Adipose tissue (tissue), 3 donors: ENCODE measurements around the gene MCU. TPM values are rescaled to one million over a fixed set of nuclear protein-coding genes. Genes with fewer than 3 reads are reported as not detected.
"Not testable (repeated sequence)": the region's sequence is repeated elsewhere in the genome, so short reads cannot be mapped to it uniquely, and the experiment has no call there.

Experiments
- H3K27ac ChIP-seq: one replicate; pipeline ENCODE4 v1.5.1; 2013; ENCODE audit warnings: low read depth, low read length
- WGBS, 3 donors: extraction: QIAGEN DNeasy Blood & Tissue Kit; methylation state at CpG; one replicate each; pipeline ENCODE4 v1.1.7; 2013; 5-methylcytosine and 5-hydroxymethylcytosine counted together
- polyA plus RNA-seq, 3 donors: library from polyadenylated mRNA; stranded (reverse); fragments of 200-250 nt; gene quantifications; one replicate each; pipeline ENCODE4 v1.2.3, GENCODE V29; 2013
- donor health status: healthy with polysubstance abuse.
- donor health status: Bipolar disorder and iron deficiency.
- donor health status: healthy.

MCU gene
- polyA plus RNA-seq, 3 donors = 8.2 to 13.2 (median 9.1) TPM

DNA sequence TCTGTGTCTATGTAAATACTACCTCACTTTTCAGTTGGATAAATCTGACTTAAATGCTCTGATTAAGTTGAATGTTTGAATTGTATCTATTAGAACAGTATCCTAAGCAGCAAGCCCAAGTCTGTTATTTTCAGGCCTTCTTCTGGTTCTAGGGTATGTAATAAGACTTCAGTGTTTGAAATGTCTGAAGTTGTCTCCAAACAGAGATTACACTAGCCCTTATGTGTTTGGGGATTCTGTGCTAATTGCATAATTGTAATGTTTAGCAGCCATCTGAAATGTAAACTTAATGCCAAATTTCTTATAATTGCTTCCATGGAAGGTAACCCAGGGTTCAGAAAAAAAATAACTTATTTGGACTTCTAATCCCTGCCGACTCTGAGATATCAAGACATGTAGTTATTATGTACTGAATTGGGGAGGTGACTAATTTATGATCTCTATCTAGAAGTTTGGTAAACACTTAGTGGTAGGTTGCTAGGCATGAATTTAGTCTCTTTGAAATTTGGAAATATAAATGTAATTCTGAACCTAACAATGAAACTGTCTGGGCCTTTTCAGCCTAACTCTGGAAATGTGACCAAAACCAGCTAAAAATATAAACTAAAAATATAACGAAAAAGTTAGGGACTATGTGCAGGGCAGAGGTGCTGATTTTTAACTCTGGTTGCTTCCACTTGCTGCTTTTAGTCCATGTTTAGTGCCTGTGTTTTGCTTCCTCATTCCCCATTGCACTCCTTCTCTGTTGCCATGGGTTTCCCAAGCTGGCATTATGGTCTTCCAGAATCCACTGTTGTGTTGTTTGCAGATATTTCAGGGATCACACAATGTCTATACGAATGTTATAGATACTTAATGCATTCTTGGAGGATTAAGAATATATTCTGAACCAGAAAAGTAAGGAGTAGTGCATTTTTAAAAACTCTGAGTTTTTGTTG, 54.8 kb downstream of the MCU start:
- no peak overlapping the region for H3K27ac ChIP-seq
- WGBS, 3 donors = 48 to 57% (median 56%) methylated on average over 3 of the region's 3 CpGs

GRCh38 chr10:72747521-72747920, 55.6 kb downstream of the MCU start:
- WGBS, 3 donors = 95 to 96% (median 96%) methylated on average over 8 of the region's 8 CpGs
- H3K27ac ChIP-seq = no peak overlapping the region

DNA sequence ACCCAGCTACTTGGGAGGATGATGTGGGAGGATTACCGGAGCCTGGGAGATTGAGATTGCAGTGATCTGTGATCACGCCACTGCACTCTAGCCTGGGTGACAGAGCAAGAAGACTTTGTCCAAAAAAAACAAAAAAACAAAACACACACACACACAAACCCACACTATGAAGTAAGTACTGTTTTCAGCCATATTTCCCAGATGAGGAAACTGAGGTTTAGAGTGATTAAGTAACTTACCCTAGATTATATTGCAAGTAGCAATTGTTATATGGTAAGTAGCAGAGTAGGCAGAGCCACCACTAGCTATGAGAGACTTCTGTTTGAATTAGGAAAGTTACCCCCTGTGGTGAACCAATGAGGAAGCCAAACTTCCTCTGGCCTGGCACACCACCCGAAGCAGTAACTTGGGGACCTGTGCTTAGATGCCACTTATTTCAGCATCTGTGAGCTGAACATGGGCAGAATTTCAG, 61.9 kb downstream of the MCU start:
- 65 to 84% (median 65%) methylated on average over 3 of the region's 3 CpGs for WGBS, 3 donors
- no peak overlapping the region for H3K27ac ChIP-seq

- WGBS, 3 donors = 87 to 100% (median 98%) methylated on average over 2 of the region's 2 CpGs
- H3K27ac ChIP-seq = no peak overlapping the region
Observed at GRCh38 chr10:72754275-72755032, 62.5 kb downstream of the MCU start.

DNA sequence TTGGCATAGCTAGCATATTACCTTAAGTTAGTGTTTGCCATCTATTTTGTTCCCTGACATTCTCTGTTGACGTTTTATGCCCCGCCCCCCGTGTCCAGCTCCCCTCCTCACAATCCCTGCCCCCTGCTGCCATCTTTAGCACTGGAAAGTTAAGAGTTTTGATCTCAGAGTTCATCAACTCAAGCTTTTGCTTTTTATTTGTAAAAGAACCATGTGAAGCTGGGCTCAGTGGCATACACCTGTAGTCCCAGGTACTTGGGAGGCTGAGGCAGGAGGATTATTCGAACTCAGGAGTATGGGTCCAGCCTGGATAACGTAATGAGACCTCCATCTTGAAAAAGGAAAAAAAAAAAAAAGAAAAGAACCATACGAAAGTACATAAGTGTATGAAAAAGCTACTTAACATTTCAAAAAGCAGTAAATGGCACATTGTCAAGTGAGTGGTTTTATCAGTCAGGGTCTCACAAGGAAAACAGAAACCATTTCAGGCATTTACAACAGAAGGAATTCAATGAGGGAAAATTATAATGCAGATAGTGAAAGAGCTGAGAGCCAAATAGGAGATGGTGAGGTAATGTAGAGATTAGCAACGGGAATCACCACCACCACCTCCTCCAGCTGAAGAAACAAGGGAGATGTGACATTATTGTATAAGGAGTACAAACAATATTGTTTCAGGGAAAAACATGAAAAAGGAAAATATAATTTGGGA, 64.9 kb downstream of the MCU start:
- no peak overlapping the region for H3K27ac ChIP-seq
- WGBS, 3 donors = 74 to 82% (median 78%) methylated on average over 7 of the region's 7 CpGs

DNA sequence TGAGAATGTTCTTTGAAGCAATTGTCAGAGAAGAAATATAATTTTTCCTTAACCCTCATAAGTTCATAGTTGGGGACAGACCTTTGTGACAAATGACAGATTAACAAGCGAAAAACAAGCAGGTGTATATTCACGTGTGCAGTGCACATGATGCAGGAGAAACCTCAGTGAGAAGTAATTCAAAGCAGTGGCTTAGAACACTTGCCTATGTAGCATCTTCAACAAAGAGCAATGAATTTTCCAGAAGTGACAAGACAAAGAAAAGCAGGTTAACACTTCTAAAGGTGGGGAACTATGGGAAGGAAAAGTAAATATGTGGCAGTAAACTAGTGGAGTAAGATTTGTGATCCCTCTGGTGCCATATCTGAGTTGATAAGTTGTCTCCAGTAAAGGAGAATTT, 65.8 kb downstream of the MCU start:
- 78 to 99% (median 95%) methylated on average over 2 of the region's 2 CpGs for WGBS, 3 donors
- H3K27ac ChIP-seq = no peak overlapping the region

DNA sequence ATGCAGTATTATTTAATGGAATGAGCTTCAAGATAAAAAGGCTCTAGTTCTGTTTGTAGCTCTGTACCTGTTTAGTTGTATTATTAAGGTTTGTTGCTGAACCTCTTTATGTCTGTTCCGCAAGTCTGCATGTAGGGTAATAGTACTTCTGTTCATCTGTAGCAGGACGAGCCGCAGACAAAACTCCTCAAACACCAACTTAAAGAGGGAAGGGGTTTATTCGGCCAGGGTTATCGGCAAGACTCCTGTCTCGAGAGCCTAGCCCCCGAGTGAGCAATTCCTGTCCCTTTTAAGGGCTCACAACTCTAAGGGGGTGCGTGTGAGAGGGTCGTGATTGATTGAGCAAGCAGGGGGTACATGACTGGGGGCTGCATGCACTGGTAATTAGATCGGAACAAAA, 67.0 kb downstream of the MCU start:
- H3K27ac ChIP-seq = not testable (repeated sequence)
- 88 to 93% (median 90%) methylated on average over 10 of the region's 10 CpGs for WGBS, 3 donors

DNA sequence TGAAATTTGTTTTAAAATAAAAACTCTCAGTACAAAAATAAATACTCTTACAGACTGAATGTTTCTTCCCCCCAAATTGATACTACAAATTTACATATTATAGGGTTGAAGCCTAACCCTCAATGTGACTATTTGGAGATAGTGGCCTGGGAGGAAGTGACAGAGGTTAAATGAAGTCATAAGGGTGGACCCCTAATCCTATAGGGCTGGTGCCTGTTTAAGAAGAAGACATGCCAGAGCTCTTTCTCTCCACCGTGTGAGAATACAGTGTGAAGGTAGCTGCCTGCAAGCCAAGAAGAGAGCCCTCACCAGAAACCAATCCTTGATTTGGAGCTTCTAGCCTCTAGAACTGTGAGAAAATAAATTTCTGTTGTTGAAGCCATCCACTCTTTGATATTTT, 67.6 kb downstream of the MCU start:
- no peak overlapping the region for H3K27ac ChIP-seq
- 48 to 80% (median 54%) methylated on average over 1 of the region's 1 CpG for WGBS, 3 donors

DNA sequence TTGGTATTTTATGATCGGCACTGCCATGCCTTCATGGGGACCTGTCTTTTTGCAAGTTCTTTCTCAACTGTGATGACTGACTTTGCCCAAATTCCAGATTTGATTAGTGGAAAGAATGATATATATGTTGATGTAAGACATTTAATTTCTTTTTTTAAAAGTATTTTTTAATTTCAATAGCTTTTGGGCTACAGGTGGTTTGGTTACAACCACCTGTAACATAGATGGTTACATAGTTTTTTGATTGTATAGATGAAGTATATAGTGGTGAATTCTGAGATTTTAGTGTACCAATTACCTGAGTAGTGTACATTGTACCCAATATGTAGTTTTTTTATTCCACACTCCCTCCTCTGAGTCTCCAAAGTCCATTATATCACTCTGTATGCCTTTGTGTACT, 69.6 kb downstream of the MCU start:
- 95 to 100% (median 100%) methylated on average over 1 of the region's 1 CpG for WGBS, 3 donors
- no peak overlapping the region for H3K27ac ChIP-seq

GRCh38 chr10:72762042-72762441, 70.1 kb downstream of the MCU start:
- H3K27ac ChIP-seq = no peak overlapping the region

- H3K27ac ChIP-seq = no peak overlapping the region
- WGBS, 3 donors = 90 to 94% (median 92%) methylated on average over 3 of the region's 3 CpGs
Observed at GRCh38 chr10:72763201-72763600, 71.3 kb downstream of the MCU start.

DNA sequence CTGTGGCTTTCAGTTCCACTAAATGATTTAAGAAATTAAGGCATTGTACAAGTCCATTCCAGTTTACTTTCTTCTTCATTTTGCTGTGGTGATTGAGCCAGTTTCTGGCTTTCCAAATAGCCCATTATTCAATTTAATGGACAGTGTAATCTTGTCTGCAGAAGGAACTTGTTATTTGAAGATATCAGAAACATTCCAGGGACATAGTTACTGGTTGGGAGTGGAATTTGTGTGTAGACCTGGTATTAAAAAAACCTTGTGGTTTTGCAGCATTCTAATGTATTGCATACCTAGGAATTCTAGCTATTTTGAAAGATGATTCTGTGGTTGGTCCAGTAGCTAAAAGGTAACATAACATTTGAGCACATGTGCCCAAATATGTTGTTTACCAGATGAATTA, 72.2 kb downstream of the MCU start:
- no peak overlapping the region for H3K27ac ChIP-seq

GRCh38 chr10:72765051-72765745, 73.3 kb downstream of the MCU start:
- WGBS, 3 donors = 91 to 96% (median 96%) methylated on average over 3 of the region's 3 CpGs
- no peak overlapping the region for H3K27ac ChIP-seq

DNA sequence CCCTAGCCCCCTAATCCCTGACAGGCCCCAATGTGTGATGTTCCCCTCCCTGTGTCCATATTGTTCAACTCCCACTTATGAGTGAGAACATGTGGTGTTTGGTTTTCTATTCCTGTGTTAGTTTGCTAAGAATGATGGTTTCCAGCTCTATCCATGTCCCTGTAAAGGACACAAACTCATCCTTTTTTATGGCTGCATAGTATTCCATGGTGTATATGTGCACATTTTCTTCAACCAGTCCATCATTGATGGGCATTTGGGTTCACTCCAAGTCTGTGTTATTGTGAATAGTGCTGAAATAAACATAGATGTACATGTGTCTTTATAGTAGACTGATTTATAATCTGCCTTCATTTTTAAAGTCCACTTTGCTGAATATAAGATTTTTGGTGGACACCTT, 79.3 kb downstream of the MCU start:
- not testable (repeated sequence) for H3K27ac ChIP-seq

DNA sequence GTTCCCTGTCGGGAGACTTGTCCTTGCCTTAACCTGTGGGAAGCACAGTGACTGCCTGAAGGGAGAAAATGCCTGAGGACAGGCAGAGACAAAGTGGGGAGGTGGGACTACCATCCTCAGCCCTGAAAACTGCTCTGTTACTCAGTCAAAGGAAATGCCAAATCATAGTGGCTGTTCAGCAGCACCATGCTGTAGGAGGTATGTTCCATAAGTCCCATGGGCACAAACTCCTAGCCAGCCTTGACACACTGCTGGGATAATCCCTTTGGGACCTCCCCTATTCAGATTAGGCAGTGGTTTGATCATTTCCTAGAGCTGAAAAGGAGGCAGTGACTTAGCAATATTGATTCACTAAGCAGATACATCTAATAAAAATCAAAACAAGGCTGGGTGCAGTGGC, 80.1 kb downstream of the MCU start:
- no peak overlapping the region for H3K27ac ChIP-seq
- 94 to 100% (median 95%) methylated on average over 1 of the region's 1 CpG for WGBS, 3 donors

DNA sequence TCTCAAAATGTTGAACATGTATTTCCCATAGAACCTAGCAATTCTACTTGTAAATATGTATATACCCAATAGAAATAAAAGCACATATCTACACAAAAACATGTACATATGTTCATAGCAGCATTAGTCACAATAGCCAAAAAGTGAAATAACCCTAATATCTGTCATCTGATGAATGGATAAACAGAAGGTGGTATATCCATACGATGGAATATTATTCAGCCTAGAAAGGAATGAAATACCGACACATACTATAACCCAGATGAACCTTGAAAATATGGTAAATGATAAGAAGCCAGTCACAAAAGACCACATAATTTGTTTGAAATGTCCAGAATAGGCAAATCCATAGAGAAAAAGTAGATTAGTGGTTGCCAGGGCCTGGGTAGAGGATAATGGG, 87.9 kb downstream of the MCU start:
- WGBS, 3 donors = 97 to 100% (median 99%) methylated on average over 2 of the region's 2 CpGs
- no peak overlapping the region for H3K27ac ChIP-seq

DNA sequence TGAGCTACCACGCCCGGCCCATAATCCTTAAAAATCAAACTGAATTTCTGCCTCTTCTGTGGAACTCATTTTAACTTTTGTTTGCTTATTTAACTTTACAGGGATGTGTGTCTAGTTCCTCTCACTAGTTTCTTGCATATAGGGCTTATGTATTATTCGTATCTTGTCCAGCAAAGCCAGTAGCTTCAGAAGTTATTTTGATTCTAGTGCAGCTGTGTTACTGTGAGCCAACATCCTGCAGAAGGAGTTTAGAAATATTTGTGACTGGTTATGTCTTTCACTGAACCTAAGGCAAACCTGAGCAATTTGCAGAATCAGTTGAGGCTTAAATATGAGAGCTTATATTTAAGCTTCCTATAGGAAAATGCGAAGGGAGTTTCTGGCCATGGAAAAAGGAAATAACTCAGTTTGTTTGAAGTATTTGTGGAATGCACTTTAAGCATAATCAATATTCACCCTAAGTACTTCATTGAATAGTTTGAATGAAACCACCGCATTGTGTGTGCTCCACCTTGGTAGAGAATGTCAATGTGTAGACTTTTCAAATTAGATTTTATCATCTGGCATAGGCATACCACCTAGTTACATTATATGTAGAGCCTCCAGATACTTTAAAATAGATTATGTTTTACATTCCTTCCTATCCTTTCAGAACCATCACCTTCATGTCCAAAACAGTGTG, 90.8 kb downstream of the MCU start:
- WGBS, 3 donors = 83 to 91% (median 90%) methylated on average over 5 of the region's 5 CpGs
- H3K27ac ChIP-seq = no peak overlapping the region

- WGBS, 3 donors = 45 to 53% (median 47%) methylated on average over 1 of the region's 1 CpG
Observed at GRCh38 chr10:72783410-72783833, 91.5 kb downstream of the MCU start.

More at GRCh38 chr10:72783410-72783833, 91.5 kb downstream of the MCU start:
- H3K27ac ChIP-seq = no peak overlapping the region
